Measurements from ENCODE around the gene VPS16.

VPS16 gene

GRCh38 chr20:2871661-2872458, 31.3 kb downstream of the VPS16 start:
- TF ChIP-seq CTCF (IDR thresholded peaks at IDR 0.05; ENCODE audit: borderline replicate concordance, insufficient read depth, low read depth, low read length): no peak
- H3K4me3 ChIP-seq (ENCODE audit: low read depth, low read length): peak overlapping the region; percentile 59

- peak overlapping the region; percentile 59 for H3K4me3 ChIP-seq (ENCODE audit: low read depth, low read length)
- TF ChIP-seq CTCF (IDR thresholded peaks at IDR 0.05; ENCODE audit: borderline replicate concordance, insufficient read depth, low read depth, low read length): peak; percentile 64
Measured at GRCh38 chr20:2872459-2873009, 32.0 kb downstream of the VPS16 start.

DNA sequence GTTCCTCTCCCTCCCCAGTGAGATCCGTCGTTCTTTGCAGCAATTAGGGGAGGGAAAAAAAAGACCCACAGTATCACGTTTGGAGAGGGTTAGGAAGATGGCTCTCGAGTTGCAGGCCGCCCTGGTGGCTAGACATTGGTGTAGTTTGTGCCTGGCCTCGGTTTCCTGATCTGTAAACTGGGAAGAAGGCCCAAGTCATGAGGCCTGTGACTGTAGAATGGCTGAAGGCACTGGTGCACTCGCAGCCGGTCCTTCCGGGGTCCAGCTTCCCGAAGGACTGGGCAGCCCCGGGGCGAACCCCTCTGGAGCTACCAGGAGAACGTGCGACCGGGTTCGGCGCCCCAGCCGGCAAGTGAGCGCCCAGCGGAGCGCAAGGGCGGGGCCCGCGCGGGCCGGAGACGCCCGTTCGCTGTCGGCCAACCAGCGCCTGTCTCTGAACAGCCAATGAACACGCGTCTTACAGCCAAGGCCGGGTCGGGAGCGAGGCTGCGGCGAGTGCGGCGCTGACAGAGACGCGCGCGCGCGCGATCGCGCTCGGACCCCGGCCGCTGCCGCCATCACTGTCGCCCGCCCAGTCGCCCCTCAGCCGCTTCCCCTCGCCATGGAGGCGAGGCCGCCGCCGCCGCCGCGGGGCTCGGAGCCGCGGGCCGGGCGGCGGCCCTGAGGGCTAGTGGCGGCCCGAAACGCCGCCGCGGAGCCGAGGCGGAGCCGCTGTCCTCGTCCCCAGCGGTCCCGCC, 32.6 kb downstream of the VPS16 start, which contains the start of gene PTPRA:
Gene PTPRA, plus strand, starts transcription at position 472 of the 737 bp plus-strand sequence. CDS start 90,797 bp downstream, outside the sequence.
- TF ChIP-seq CTCF (IDR thresholded peaks at IDR 0.05; ENCODE audit: borderline replicate concordance, insufficient read depth, low read depth, low read length): 0 out of 2 replicates have a peak, but pooled peaks have one; percentile 9
- peak within 1 kb of the TSS; percentile 59 for H3K4me3 ChIP-seq (ENCODE audit: low read depth, low read length)

- TF ChIP-seq CTCF (IDR thresholded peaks at IDR 0.05; ENCODE audit: borderline replicate concordance, insufficient read depth, low read depth, low read length): no peak
- peak overlapping the region; percentile 59 for H3K4me3 ChIP-seq (ENCODE audit: low read depth, low read length)
Measured at GRCh38 chr20:2873747-2874041, 33.1 kb downstream of the VPS16 start.

- no peak for TF ChIP-seq CTCF (IDR thresholded peaks at IDR 0.05; ENCODE audit: borderline replicate concordance, insufficient read depth, low read depth, low read length)
- peak overlapping the region; percentile 59 for H3K4me3 ChIP-seq (ENCODE audit: low read depth, low read length)
Measured at GRCh38 chr20:2874456-2874855, 33.9 kb downstream of the VPS16 start.

DNA sequence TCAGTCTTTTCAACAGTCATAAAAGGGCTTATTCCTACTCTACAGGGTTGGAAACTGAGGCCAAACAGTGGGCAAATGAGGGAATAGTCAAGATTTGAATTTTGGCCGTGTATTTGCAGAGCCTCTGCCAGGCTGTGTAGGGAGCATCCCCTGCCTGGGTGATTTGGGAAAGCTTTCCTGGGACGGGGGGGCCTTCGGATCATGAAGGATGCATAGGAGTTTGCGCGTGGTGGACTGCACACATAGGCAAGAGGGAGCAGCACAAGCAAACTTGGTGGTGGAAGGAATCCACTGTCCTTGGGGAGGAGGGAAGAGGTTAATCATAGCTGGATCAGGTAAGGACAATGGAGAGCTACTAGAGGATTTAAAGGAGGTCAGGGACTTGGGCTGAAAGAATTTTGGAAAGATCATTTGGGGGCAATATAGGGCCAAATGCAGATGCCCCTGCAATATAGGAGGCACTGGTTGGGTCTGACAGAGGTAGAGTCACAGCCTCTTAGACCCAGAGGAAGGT, 35.2 kb downstream of the VPS16 start:
- no peak for TF ChIP-seq CTCF (IDR thresholded peaks at IDR 0.05; ENCODE audit: borderline replicate concordance, insufficient read depth, low read depth, low read length)
- no peak overlapping the region for H3K4me3 ChIP-seq (ENCODE audit: low read depth, low read length)

Data from GM12875 (cell line).